Astrocyte (in vitro differentiated cells and primary cell): Measurements from ENCODE around the gene ICAM5.

Experiments
- CTCF ChIP-seq: IDR thresholded peaks from 2 replicates; pipeline ENCODE4 v1.5.1; 2011; ENCODE audit warnings: low read depth, mild to moderate bottlenecking, inconsistent platforms, low read length, moderate library complexity; ENCODE audit not compliant: insufficient read depth
- EZH2 ChIP-seq: IDR thresholded peaks from 2 replicates; pipeline ENCODE4 v1.6.1; 2012; ENCODE audit warnings: mild to moderate bottlenecking, low read length, inconsistent platforms; ENCODE audit not compliant: insufficient read depth

GRCh38 chr19:10289836-10290356 lies at the start of gene ICAM5:
- TF ChIP-seq EZH2 (no peak), CTCF (no peak)
